AG04450 (cell line): ENCODE data around the gene TPD52L1. TPM values are rescaled to one million over a fixed set of nuclear protein-coding genes. Genes with fewer than 3 reads are reported as not detected.

ENCODE experiments used
- CTCF ChIA-PET: fragments of 300-600, 350-600 bp; formaldehyde crosslinking; extraction: SDS; loops from one replicate; lab custom pipeline; 2022; ENCODE audit warnings: antibody characterized with exemption, inconsistent platforms; lab: Charles Lee
- POLR2A ChIA-PET: fragments of 350-600 bp; formaldehyde crosslinking; extraction: SDS; loops from one replicate; lab custom pipeline; 2021; ENCODE audit warnings: antibody characterized with exemption, inconsistent platforms; lab: Yijun Ruan, JAX
- DNase-seq: peaks from one replicate; pipeline ENCODE4 v3.0.0-alpha.2; 2011; ENCODE audit warnings: low read depth, low spot score
- H3K27ac ChIP-seq: one replicate; pipeline ENCODE4 v1.5.1; 2012; ENCODE audit warnings: low read depth, low read length, control low read depth
- H3K27me3 ChIP-seq: one replicate; pipeline ENCODE4 v1.6.0; 2012; ENCODE audit warnings: low read length; ENCODE audit not compliant: control insufficient read depth, insufficient read depth
- H3K4me3 ChIP-seq: 2 replicates; pipeline ENCODE4 v1.5.1; 2011; ENCODE audit warnings: mild to moderate bottlenecking, low read depth, low read length, control low read depth
- H3K9me3 ChIP-seq: 2 replicates; pipeline ENCODE4 v1.5.1; 2012; ENCODE audit warnings: low read length; ENCODE audit not compliant: control insufficient read depth, insufficient read depth
- CTCF ChIP-seq: IDR thresholded peaks from 2 replicates; pipeline ENCODE4 v1.5.1; 2011; ENCODE audit warnings: low read depth, low read length, control low read depth, inconsistent platforms
- polyA minus RNA-seq: library from RNA; depleted of rRNA, polyadenylated mRNA; stranded (reverse); fragments of >200 nt; gene quantifications from 2 replicates; pipeline ENCODE4 v1.2.3, GENCODE V29; 2011; rRNA and poly(A)+ RNA removed
- polyA plus RNA-seq: library from polyadenylated mRNA; depleted of rRNA; stranded (reverse); fragments of >200 nt; gene quantifications from 2 replicates; pipeline ENCODE4 v1.2.3, GENCODE V29; 2011; rRNA removed

TPD52L1 gene
- polyA plus RNA-seq (10.9 and 11.1 TPM in 2 replicates), polyA minus RNA-seq (4.3 and 4.5 TPM in 2 replicates)

- POLR2A ChIA-PET = interaction anchor here (0.7 kb wide), 1 partner anchor 148 kb away, joined by 3 read pairs; the partner anchor contains the start of gene HDDC2
- H3K27me3 ChIP-seq = peaks cover 3% of the 10 kb centered on the region
Measured at GRCh38 chr6:125153391-125154117, at the start of gene TPD52L1. Gene TPD52L1 (plus strand): TSS chr6:125153773. CDS start chr6:125153952, 179 bp downstream.

GRCh38 chr6:125104425-125104824, 49.1 kb upstream of the TPD52L1 start:
- ChIA-PET POLR2A (interaction anchor here (0.6 kb wide), 1 partner anchor 236 kb away, joined by 3 read pairs; no protein-coding TSS in a partner anchor), CTCF (interaction anchor here (0.7 to 3.6 kb wide), 3 partner anchors 10 to 234 kb away, joined by 3 to 53 read pairs (median 4); no protein-coding TSS in a partner anchor)
- no peak for TF ChIP-seq CTCF
- H3K27ac ChIP-seq = peak overlapping the region; percentile 77
- no peaks in the 10 kb centered on the region; the same call in none of the 2 replicates for H3K9me3 ChIP-seq
- peak; percentile 38 for DNase-seq
- no peak overlapping the region for H3K4me3 ChIP-seq
- no peaks in the 10 kb centered on the region for H3K27me3 ChIP-seq

More at GRCh38 chr6:125153391-125154117, at the start of gene TPD52L1:
- H3K9me3 ChIP-seq = no peaks in the 10 kb centered on the region; the same call in 1 of the 2 replicates
- CTCF ChIA-PET = interaction anchor here (0.6 to 3.5 kb wide), 29 partner anchors 9 to 603 kb away, joined by 3 to 14 read pairs (median 4); partner anchors contain the start of gene HDDC2
- TF ChIP-seq CTCF = peak; percentile 94
- H3K4me3 ChIP-seq = peak within 1 kb of the TSS; percentile 70
- no peak within 1 kb of the TSS for H3K27ac ChIP-seq
- DNase-seq = no peak

- ChIA-PET CTCF (no interaction called here), POLR2A (no interaction called here)
- DNase-seq = no peak
- Histone ChIP-seq H3K4me3 (no peak overlapping the region), H3K27me3 (no peaks in the 10 kb centered on the region), H3K27ac (no peak overlapping the region), H3K9me3 (peaks cover 4% of the 10 kb centered on the region; the same call in 1 of the 2 replicates)
- TF ChIP-seq CTCF = no peak
Measured at GRCh38 chr6:125107048-125107447, 46.5 kb upstream of the TPD52L1 start.

GRCh38 chr6:125107896-125108295, 45.7 kb upstream of the TPD52L1 start:
- Histone ChIP-seq H3K27me3 (no peaks in the 10 kb centered on the region), H3K27ac (no peak overlapping the region), H3K9me3 (peaks cover 11% of the 10 kb centered on the region), H3K4me3 (no peak overlapping the region)
- no peak for TF ChIP-seq CTCF
- CTCF ChIA-PET = interaction anchor here (1.2 kb wide), 1 partner anchor 238 kb away, joined by 3 read pairs; no protein-coding TSS in a partner anchor
- DNase-seq = no peak
- POLR2A ChIA-PET = no interaction called here

GRCh38 chr6:125110056-125110455, 43.5 kb upstream of the TPD52L1 start:
- ChIA-PET CTCF (interaction anchor here (5.1 kb wide), 1 partner anchor 238 kb away, joined by 178 read pairs; no protein-coding TSS in a partner anchor), POLR2A (no interaction called here)
- Histone ChIP-seq H3K27me3 (no peaks in the 10 kb centered on the region), H3K27ac (no peak overlapping the region), H3K4me3 (no peak overlapping the region), H3K9me3 (peaks cover 12% of the 10 kb centered on the region)
- DNase-seq = no peak
- no peak for TF ChIP-seq CTCF
